Erythroblast (primary cell): ENCODE results near the gene NSMCE4A.

Experiments
- GATA1 ChIP-seq: IDR thresholded peaks from 2 replicates; pipeline ENCODE4 v1.6.1; 2011; ENCODE audit warnings: low read depth, mild to moderate bottlenecking, control low read depth, low read length, moderate library complexity
- POLR2A ChIP-seq: IDR thresholded peaks from 2 replicates; pipeline ENCODE4 v1.6.1; 2011; ENCODE audit warnings: mild to moderate bottlenecking, low read length

GRCh38 chr10:122001698-122002097 is 26.7 kb upstream of the NSMCE4A start:
- TF ChIP-seq POLR2A (no peak), GATA1 (no peak)
